Activated T-cell treated with anti-CD3 and anti-CD28 coated beads, Interleukin-2, amount 50 U/mL, for 72 hours (primary cell): ENCODE measurements around the gene SMURF1. TPM values are rescaled to one million over a fixed set of nuclear protein-coding genes. Genes with fewer than 3 reads are reported as not detected.

ENCODE experiments used
- ATAC-seq, 2 donors: fragments of 150-1000 bp; cut with Tn5 transposase; replicated peaks in 1 of 2; 2 replicates each; pipeline ENCODE4 v1.10.0; 2021; ENCODE audit warnings: moderate library complexity in 2 of 2, mild to moderate bottlenecking in 1 of 2
- DNase-seq, 2 donors: peaks; one replicate each; pipeline ENCODE4 v3.0.0; 2021 to 2022; ENCODE audit warnings: mixed read lengths in 1 of 2
- H3K27ac Mint-ChIP-seq: one replicate; pipeline ENCODE4 v1.8.0; 2022; ENCODE audit warnings: mild to moderate bottlenecking, moderate library complexity, mixed read lengths
- H3K27me3 Mint-ChIP-seq: one replicate; pipeline ENCODE4 v1.8.0; 2022; ENCODE audit warnings: low read depth, mixed read lengths
- H3K36me3 Mint-ChIP-seq, 2 donors: one replicate each; pipeline ENCODE4 v1.8.0; 2022; ENCODE audit warnings: mixed read lengths in 2 of 2, mild to moderate bottlenecking in 1 of 2; ENCODE audit not compliant: insufficient read depth in 2 of 2
- H3K4me1 Mint-ChIP-seq: one replicate; pipeline ENCODE4 v1.8.0; 2022; ENCODE audit warnings: low read depth, mixed read lengths
- H3K4me3 Mint-ChIP-seq, 2 donors: one replicate each; pipeline ENCODE4 v1.8.0; 2022; ENCODE audit warnings: mild to moderate bottlenecking in 2 of 2, mixed read lengths in 2 of 2, moderate library complexity in 2 of 2
- H3K9me3 Mint-ChIP-seq, 2 donors: one replicate each; pipeline ENCODE4 v1.8.0; 2022; ENCODE audit warnings: mixed read lengths in 2 of 2
- total RNA-seq, 2 donors: library from RNA; stranded (reverse); gene quantifications; one replicate each; pipeline ENCODE4 v1.2.3, GENCODE V29; 2022

Gene SMURF1
- total RNA-seq, 2 donors from 2014 or later, result 15.9 to 18.8 TPM

DNA sequence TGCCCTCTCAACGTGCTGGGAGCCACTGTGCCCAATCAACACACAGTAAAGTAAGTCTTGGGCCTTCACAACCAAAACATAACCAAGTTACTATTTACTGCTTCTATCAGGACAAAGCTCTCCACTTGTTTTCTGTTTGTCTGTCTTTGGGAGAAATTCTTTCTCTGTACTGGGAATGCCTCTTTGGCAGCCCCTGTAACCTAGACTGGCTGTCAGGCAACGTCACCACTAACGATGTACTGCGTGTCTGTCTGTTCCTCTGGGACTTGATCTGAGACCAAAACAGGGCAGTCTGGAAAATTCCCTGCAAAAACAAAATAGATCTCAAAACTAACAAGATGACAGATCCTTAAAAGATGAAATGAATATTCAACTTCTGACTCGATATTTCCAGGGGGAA, 113.0 kb downstream of the SMURF1 start:
- Mint-ChIP-seq H3K9me3 (no peaks in the 10 kb centered on the region), H3K4me1 (peaks cover 5% of the 10 kb centered on the region), H3K27me3 (no peaks in the 10 kb centered on the region), H3K27ac (no peak overlapping the region), H3K36me3 (peaks cover 2 to 19% of the 10 kb centered on the region in 2 donors), H3K4me3 (no peak overlapping the region)
- ATAC-seq (no peak), DNase-seq (no peak)

DNA sequence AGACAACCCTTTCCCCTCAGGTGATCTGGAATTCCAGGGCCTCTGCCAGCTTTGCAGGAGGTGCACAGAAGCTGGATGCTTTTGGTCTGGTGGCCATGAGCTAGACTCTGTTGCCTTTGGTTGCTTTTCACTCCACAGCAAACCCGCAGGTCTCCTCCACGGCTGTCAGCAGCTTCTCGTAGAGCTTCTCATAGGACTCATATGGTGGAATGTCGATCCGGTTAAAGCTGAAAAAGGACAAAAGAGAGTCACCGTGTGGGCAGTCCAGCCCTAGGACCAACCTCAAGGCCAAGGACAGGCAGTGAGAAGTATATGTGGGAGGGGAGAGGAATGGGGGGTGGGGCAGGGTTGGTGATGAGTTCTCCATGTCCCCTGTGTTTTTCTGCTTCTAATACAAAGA, 113.5 kb downstream of the SMURF1 start:
- ATAC-seq, result no peak
- DNase-seq, result no peak
- peaks cover 5% of the 10 kb centered on the region for H3K4me1 Mint-ChIP-seq
- no peaks in the 10 kb centered on the region for H3K9me3 Mint-ChIP-seq
- no peaks in the 10 kb centered on the region for H3K27me3 Mint-ChIP-seq
- H3K36me3 Mint-ChIP-seq, result peaks cover 2 to 16% of the 10 kb centered on the region in 2 donors
- no peak overlapping the region for H3K27ac Mint-ChIP-seq
- no peak overlapping the region for H3K4me3 Mint-ChIP-seq

DNA sequence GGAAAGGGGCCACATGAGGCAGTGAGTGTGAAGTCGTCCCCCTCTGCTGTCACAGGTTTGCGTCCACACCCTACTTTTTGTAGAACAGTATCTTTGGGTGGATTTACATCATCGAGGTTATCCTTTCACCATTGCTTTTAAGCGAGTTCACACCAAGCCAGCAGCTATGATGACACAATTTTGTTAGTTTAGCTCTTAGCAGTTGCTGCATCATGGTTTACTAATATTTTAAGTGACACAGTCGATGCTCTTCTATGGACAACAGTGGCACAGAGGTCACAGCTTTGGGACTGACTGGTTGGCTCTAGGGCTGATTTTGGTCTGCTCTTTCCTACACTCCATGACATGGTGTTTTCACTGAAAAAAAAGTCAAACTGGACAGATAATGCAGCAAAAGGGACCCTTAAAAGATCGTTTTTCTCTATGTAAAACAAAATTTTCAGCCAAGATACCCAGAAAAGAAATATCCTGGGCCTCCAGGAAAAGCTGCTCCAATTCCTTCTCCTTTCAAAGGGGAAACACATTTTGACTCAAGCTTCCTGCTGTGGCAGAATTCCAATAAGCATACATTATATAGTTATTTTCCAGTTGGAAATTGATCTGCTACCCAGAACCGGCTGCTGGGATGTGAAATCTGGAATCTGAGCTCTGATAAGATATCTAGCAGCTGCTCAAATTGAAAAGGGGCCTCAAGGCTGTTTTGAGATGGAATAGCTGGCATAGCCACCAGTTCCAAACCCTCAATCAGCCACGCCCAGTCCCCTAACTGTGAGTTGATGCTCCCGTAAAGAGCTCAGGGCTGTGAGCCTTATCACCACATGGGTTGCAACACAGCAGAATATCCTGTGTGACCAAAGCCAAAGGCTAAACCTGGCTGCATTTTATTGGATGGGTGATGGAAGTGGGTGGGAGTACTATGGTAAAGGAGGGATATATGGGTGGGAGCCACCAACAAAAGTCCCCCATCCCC, 114.2 kb downstream of the SMURF1 start:
- peaks cover 5% of the 10 kb centered on the region for H3K4me1 Mint-ChIP-seq
- DNase-seq, result no peak
- H3K4me3 Mint-ChIP-seq, result no peak overlapping the region
- no peaks in the 10 kb centered on the region for H3K27me3 Mint-ChIP-seq
- no peak for ATAC-seq
- no peaks in the 10 kb centered on the region for H3K9me3 Mint-ChIP-seq
- no peak overlapping the region for H3K27ac Mint-ChIP-seq
- peaks cover 2 to 16% of the 10 kb centered on the region in 2 donors for H3K36me3 Mint-ChIP-seq

DNA sequence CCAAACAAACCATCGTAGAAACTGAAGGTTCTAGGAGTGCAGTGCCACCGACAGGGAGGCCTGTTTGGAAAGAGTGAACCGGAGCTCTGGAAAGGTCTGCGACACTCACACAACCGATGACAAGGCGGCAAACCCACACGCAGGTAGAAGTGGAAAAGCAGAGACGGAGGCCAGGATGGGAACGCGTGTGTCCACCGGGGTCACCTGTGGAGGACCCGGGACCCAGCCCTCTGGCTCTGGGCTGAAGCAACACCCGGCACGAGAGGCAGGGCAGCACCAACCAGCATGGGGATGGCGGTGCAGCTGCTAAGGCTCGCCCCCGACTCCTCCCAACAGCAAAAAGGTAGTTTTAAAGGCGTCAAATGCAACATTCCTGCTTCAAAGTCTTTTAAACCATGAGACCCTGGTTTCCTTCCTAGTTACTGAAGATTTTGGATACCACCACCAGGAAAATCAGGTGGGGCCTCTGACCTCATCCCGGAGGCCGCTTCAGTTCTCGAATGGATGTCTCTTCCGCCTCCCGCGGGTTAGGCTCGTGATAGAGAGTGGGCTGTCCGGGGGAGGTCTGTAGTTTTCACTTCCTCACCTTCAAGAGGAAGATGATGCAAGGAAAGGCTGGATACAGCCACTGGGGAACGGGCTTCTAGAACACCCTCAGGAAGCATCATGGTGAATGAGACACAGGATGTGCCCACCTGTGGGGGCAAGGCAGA, 115.5 kb downstream of the SMURF1 start:
- ATAC-seq, result no peak
- H3K4me3 Mint-ChIP-seq, result no peak overlapping the region
- no peaks in the 10 kb centered on the region for H3K9me3 Mint-ChIP-seq
- no peaks in the 10 kb centered on the region for H3K27me3 Mint-ChIP-seq
- H3K27ac Mint-ChIP-seq, result no peak overlapping the region
- peaks cover 2 to 14% of the 10 kb centered on the region in 2 donors for H3K36me3 Mint-ChIP-seq
- DNase-seq, result no peak
- H3K4me1 Mint-ChIP-seq, result peaks cover 5% of the 10 kb centered on the region

DNA sequence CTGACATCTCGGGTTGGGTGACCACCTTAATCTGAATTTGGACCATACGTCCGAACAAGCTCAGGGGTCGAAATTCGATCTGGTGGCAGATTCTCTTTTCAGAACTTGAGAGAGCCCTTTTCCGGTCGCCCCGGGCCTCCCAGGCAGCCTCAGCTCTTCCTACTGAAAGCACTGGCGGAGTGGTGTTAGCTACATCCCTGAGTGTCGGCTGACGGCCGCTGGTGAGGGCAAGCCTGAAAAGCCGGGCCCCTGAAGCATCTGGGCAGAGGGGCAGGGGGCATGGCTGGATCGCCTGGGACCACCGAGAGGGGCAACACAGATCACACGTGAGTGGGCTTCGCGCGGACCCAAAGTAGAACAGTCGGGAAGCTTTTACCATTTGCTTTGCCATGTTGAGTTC, 116.1 kb downstream of the SMURF1 start:
- Mint-ChIP-seq H3K36me3 (peaks cover 2 to 14% of the 10 kb centered on the region in 2 donors), H3K27ac (peak overlapping the region; percentile 52), H3K4me3 (no peak overlapping the region), H3K4me1 (peaks cover 5% of the 10 kb centered on the region), H3K9me3 (no peaks in the 10 kb centered on the region), H3K27me3 (no peaks in the 10 kb centered on the region)
- DNase-seq (no peak), ATAC-seq (no peak)

DNA sequence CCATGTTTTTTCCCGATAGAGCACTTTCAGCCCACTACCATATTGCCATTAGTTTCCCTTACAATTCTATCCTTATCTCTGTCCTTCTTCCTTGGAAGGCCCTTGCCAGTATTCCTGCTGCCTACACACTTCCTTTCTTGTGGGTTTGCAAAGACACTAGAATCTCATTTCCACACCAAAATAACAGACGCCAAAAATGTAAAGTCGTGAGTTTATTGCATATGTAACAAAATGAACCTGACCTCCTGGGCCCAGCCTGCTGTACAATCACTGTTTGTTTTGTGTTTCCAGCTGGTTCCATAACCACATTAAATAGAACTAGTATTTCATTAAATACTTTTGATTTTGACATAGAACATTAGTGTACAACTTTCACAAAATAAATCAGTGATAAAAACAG, 116.7 kb downstream of the SMURF1 start:
- peaks cover 2 to 14% of the 10 kb centered on the region in 2 donors for H3K36me3 Mint-ChIP-seq
- no peak for DNase-seq
- ATAC-seq, result no peak
- H3K9me3 Mint-ChIP-seq, result no peaks in the 10 kb centered on the region
- H3K27ac Mint-ChIP-seq, result peak overlapping the region; percentile 52
- H3K4me3 Mint-ChIP-seq, result no peak overlapping the region
- H3K4me1 Mint-ChIP-seq, result peaks cover 5% of the 10 kb centered on the region
- H3K27me3 Mint-ChIP-seq, result no peaks in the 10 kb centered on the region

DNA sequence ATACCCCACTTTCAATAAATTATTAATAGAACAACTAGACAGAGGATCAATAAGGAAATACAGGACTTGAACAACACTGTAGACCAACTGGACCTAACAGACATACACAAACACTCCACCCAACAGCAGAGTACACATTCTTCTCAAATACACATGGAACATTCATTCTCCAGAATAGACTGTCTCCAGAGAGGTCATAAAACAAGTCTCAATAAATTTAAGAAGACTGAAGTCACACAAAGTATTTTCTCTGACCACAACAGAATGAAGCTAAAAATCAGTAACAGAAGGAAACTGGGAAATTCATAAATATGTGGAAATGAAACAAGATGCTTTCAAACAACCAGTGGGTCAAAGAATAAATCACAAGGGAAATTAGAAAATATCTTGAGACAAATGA, 119.8 kb downstream of the SMURF1 start:
- peaks cover 2 to 7% of the 10 kb centered on the region in 2 donors for H3K36me3 Mint-ChIP-seq
- H3K27me3 Mint-ChIP-seq, result no peaks in the 10 kb centered on the region
- no peaks in the 10 kb centered on the region for H3K9me3 Mint-ChIP-seq
- ATAC-seq (no peak), DNase-seq (no peak)
- H3K27ac Mint-ChIP-seq, result peak overlapping the region; percentile 71
- peaks cover 5% of the 10 kb centered on the region for H3K4me1 Mint-ChIP-seq
- H3K4me3 Mint-ChIP-seq, result no peak overlapping the region

DNA sequence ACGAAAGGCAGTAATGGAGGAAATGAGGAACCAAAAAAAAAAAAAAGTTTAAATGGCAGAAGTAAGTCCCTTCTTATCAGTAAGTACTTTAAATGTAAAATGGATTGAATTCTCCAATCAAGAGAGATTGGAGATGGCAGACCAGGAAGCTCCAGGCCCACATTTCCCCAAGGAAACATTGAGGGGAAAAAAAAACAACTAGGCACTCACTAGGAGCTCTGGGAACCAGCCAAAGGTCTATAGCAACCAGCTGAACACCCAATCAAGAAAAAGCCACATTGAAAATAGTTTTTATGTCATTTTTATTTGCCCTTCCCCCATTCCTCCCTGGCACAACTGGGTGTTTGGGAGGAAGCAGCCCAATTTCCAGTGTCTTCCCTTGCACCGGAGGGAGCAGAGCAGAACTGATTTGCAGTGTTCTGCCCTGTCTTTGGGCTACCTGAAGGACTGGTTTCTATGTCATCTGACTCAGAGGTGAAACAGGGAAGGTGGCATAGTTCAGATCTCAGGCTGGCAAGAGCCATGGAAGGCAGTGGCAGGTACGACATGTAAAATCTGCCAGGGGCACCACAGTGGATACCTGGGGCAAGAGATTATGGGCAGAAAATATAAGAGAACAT, 121.9 kb downstream of the SMURF1 start:
- ATAC-seq (no peak), DNase-seq (no peak)
- no peaks in the 10 kb centered on the region for H3K9me3 Mint-ChIP-seq
- peak overlapping the region; percentile 8 for H3K27ac Mint-ChIP-seq
- H3K27me3 Mint-ChIP-seq, result no peaks in the 10 kb centered on the region
- peaks cover 1 to 13% of the 10 kb centered on the region in 2 donors for H3K36me3 Mint-ChIP-seq
- no peak overlapping the region for H3K4me3 Mint-ChIP-seq
- H3K4me1 Mint-ChIP-seq, result peaks cover 1% of the 10 kb centered on the region

DNA sequence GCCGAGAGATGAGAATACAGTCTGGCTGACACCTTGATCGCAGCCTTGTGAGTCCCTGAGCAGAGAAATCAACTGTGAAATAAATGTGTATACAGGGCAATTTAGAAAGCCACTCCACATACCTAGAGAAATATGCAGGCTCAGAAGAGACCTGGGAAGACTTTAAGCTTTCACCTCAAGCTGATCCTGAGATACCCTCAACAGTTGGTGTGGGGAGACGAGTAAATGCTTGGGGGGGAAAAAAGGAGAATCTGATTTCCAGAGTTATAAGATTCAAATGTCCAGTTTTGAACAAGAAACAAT, 123.5 kb downstream of the SMURF1 start:
- H3K27ac Mint-ChIP-seq, result no peak overlapping the region
- no peaks in the 10 kb centered on the region for H3K27me3 Mint-ChIP-seq
- H3K4me1 Mint-ChIP-seq, result peaks cover 6% of the 10 kb centered on the region
- peaks cover 0 to 2% of the 10 kb centered on the region in 2 donors for H3K9me3 Mint-ChIP-seq
- no peak overlapping the region for H3K4me3 Mint-ChIP-seq
- peaks cover 6 to 27% of the 10 kb centered on the region in 2 donors for H3K36me3 Mint-ChIP-seq
- no peak for ATAC-seq
- no peak for DNase-seq

DNA sequence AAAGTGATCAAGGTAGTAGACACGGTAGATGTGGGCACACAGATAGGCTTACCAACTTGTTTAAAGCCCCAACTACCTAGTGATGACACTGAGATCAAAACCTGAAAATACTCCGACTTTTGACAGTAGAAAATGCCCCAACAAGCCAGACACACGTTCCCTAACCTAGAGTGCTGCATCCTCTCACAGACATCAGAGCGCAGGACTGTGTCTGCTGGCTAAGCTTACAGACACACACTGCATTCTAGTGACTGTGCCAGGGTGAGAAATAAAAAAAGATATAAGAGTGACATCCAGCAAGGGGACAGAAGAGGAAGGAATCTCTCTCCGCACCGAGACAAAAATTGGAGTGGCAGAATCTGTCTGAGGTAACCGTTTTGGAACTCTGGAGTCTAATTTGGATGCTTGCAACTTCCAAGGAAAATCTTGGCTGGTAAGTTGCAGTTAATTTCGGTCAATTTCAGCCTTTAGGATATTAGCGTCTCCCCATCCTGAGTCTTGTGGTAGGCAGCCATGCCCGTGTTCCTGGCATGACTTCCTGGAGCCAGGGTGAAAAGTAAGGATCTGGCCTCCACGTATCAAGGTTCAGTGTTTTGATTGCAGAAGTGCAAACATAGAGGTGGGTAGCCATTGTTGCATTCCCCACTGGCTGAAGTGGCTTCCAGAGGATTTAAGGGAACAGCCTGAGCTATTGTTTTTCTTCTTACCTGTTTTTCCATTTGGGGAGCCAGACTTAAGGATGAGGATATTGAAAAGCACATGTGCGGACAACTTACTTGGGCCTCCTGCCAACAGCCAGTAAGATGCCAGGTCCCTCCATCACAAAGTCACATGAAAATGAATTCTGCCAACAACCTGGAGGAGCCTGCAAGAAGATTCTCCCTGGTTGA, 124.1 kb downstream of the SMURF1 start:
- no peak overlapping the region for H3K27ac Mint-ChIP-seq
- no peak overlapping the region for H3K4me3 Mint-ChIP-seq
- H3K27me3 Mint-ChIP-seq, result no peaks in the 10 kb centered on the region
- H3K4me1 Mint-ChIP-seq, result peaks cover 6% of the 10 kb centered on the region
- H3K9me3 Mint-ChIP-seq, result peaks cover 0 to 2% of the 10 kb centered on the region in 2 donors
- peaks cover 9 to 31% of the 10 kb centered on the region in 2 donors for H3K36me3 Mint-ChIP-seq
- ATAC-seq (no peak), DNase-seq (no peak)

DNA sequence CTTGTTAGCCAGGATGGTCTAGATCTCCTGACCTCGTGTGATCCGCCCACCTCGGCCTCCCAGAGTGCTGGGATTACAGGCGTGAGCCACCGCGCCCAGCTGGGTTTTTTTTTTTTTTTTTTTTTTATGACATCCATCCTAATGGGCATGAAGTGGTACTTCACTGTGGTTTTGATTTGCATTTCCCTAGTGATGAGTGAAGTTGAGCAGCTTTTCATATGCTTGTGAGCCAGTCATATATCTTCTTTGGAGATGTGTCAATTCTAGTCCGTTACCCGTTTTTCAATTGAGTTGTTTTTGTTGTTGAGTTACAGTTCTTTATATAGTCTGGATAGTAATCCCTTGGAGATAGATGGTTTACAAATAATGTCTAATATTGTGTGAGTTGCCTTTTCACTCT, 127.7 kb downstream of the SMURF1 start:
- peaks cover 17 to 43% of the 10 kb centered on the region in 2 donors for H3K36me3 Mint-ChIP-seq
- no peak overlapping the region for H3K4me3 Mint-ChIP-seq
- DNase-seq (no peak), ATAC-seq (peak in 1 of 2 donors; percentile 60)
- H3K27ac Mint-ChIP-seq, result peak overlapping the region; percentile 22
- peaks cover 6% of the 10 kb centered on the region for H3K4me1 Mint-ChIP-seq
- H3K9me3 Mint-ChIP-seq, result peaks cover 0 to 2% of the 10 kb centered on the region in 2 donors
- H3K27me3 Mint-ChIP-seq, result no peaks in the 10 kb centered on the region

DNA sequence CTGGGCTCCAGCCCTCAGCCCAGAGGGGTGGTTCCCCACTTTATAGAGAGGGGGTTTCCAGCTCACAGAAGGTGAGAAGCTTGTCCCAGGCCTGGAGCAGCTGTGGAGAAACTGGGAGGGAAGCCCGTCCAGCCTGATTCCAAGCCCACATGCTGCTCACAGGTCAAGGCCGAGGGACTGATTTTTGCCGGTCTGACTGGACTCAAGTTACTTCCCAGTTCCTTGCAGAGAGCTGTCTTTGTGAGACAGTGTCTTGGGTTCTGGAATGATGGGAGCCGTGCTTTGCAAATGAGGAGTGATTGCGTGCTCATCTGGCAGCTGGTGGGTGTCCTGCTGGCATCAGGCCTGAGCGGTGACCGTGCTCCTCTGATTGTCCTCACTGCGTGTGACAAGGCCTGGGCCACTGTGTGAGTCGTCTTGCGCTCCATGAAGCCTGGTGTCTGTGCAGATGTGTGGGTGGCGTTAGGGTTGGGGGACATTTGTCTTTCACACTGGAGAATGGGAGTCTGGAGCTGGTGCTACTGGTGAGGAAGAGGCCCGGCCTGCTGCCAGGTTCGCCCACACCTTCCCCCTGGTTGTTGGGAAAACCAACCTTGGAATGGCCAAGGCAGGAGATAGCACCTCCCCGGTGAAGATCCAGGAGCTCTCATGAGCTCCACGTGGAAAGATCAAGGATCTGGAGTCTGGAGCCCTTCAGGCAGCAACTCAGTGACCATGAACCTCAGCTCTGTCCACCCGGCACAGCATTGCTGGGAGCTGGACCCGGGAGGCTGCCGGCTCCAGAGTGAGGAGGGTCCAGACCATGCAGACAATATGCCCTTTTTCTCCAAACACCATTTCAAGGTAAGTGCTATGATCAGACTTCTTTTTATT, 129.6 kb downstream of the SMURF1 start:
- DNase-seq (no peak), ATAC-seq (peak; percentile 14 to 29)
- peaks cover 6% of the 10 kb centered on the region for H3K4me1 Mint-ChIP-seq
- H3K9me3 Mint-ChIP-seq, result peaks cover 0 to 2% of the 10 kb centered on the region in 2 donors
- H3K27me3 Mint-ChIP-seq, result no peaks in the 10 kb centered on the region
- H3K27ac Mint-ChIP-seq, result no peak overlapping the region
- no peak overlapping the region for H3K4me3 Mint-ChIP-seq
- peaks cover 22 to 49% of the 10 kb centered on the region in 2 donors for H3K36me3 Mint-ChIP-seq
